ENCODE measurements around the gene COL20A1.

- TF ChIP-seq, protein P1, sequence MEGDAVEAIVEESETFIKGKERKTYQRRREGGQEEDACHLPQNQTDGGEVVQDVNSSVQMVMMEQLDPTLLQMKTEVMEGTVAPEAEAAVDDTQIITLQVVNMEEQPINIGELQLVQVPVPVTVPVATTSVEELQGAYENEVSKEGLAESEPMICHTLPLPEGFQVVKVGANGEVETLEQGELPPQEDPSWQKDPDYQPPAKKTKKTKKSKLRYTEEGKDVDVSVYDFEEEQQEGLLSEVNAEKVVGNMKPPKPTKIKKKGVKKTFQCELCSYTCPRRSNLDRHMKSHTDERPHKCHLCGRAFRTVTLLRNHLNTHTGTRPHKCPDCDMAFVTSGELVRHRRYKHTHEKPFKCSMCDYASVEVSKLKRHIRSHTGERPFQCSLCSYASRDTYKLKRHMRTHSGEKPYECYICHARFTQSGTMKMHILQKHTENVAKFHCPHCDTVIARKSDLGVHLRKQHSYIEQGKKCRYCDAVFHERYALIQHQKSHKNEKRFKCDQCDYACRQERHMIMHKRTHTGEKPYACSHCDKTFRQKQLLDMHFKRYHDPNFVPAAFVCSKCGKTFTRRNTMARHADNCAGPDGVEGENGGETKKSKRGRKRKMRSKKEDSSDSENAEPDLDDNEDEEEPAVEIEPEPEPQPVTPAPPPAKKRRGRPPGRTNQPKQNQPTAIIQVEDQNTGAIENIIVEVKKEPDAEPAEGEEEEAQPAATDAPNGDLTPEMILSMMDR (IDR thresholded peaks at IDR 0.05 in 8 of 11, conservative IDR thresholded peaks at IDR 0.05 in 3 of 11) = no peak
- no peak for TF ChIP-seq POLR2AphosphoS5 (IDR thresholded peaks at IDR 0.05)
Measured at GRCh38 chr20:63293871-63294535, 1.0 kb downstream of the COL20A1 start.

Data from spleen (tissue), 7 donors.